GM21447 (cell line): ENCODE results near the gene KRT6B.
"Not testable (repeated sequence)": the region's sequence is repeated elsewhere in the genome, so short reads cannot be mapped to it uniquely, and the experiment has no call there.

Experiments used
- ATAC-seq: cut with Tn5 transposase; IDR thresholded peaks from one replicate; pipeline ENCODE4 v1.9.1; 2021; ENCODE audit not compliant: unreplicated experiment

The KRT6B gene

GRCh38 chr12:52415870-52416750 is 35.8 kb downstream of the KRT6B start:
- no peak for ATAC-seq

- ATAC-seq, result no peak
Measured at GRCh38 chr12:52414936-52415335, 37.0 kb downstream of the KRT6B start.

- ATAC-seq, result no peak
Measured at GRCh38 chr12:52413782-52414345, 38.1 kb downstream of the KRT6B start.

GRCh38 chr12:52413202-52413601 is 38.7 kb downstream of the KRT6B start:
- ATAC-seq, result no peak

GRCh38 chr12:52411815-52412214 is 40.1 kb downstream of the KRT6B start:
- no peak for ATAC-seq

GRCh38 chr12:52410589-52411248 is 41.2 kb downstream of the KRT6B start:
- not testable (repeated sequence) for ATAC-seq

GRCh38 chr12:52407918-52408317 is 44.0 kb downstream of the KRT6B start:
- no peak for ATAC-seq

GRCh38 chr12:52405922-52406385 is 46.0 kb downstream of the KRT6B start, which contains the start of gene KRT82:
KRT82 (minus strand) TSS chr12:52406335; CDS start chr12:52406277, 58 bp downstream.
- no peak for ATAC-seq

- ATAC-seq, result no peak
Measured at GRCh38 chr12:52404951-52405350, 47.0 kb downstream of the KRT6B start.

- no peak for ATAC-seq
Measured at GRCh38 chr12:52403561-52403960, 48.4 kb downstream of the KRT6B start.

- no peak for ATAC-seq
Measured at GRCh38 chr12:52402873-52403540, 48.9 kb downstream of the KRT6B start.

- ATAC-seq, result no peak
Measured at GRCh38 chr12:52402377-52402776, 49.6 kb downstream of the KRT6B start.

GRCh38 chr12:52401926-52402325 is 50.0 kb downstream of the KRT6B start:
- no peak for ATAC-seq

GRCh38 chr12:52401526-52401925 is 50.4 kb downstream of the KRT6B start:
- ATAC-seq, result no peak

GRCh38 chr12:52400906-52401305 is 51.0 kb downstream of the KRT6B start:
- no peak for ATAC-seq

- ATAC-seq, result no peak
Measured at GRCh38 chr12:52399756-52400155, 52.2 kb downstream of the KRT6B start.

- ATAC-seq, result no peak
Measured at GRCh38 chr12:52398176-52398575, 53.8 kb downstream of the KRT6B start.

- ATAC-seq, result no peak
Measured at GRCh38 chr12:52396656-52397055, 55.3 kb downstream of the KRT6B start.
